Neural progenitor cell (in vitro differentiated cells): ENCODE data around the gene SLX9. TPM values are rescaled to one million over a fixed set of nuclear protein-coding genes. Genes with fewer than 3 reads are reported as not detected.
A peak's percentile ranks its signal among the peaks of the same experiment; 100 is the strongest.

Source experiments
- DNase-seq: peaks from one replicate; pipeline ENCODE4 v3.0.0-alpha.2; 2016; ENCODE audit warnings: low spot score
- H2AFZ ChIP-seq: fragments of 200-600 bp; sonication (generic); replicated peaks from 2 replicates; pipeline ENCODE4 v1.6.1; 2016; ENCODE audit warnings: antibody characterized with exemption
- H3F3A ChIP-seq: fragments of 200-600 bp; sonication (generic); 2 replicates; pipeline ENCODE4 v1.6.1; 2016; ENCODE audit warnings: antibody characterized with exemption, low read depth
- H3K27ac ChIP-seq: fragments of 200-600 bp; sonication (generic); 2 replicates; pipeline ENCODE4 v1.5.1; 2016; ENCODE audit warnings: mild to moderate bottlenecking
- H3K27me3 ChIP-seq: fragments of 200-600 bp; sonication (generic); 2 replicates; pipeline ENCODE4 v1.6.1; 2016; ENCODE audit warnings: mild to moderate bottlenecking, moderate library complexity
- H3K36me3 ChIP-seq: fragments of 200-600 bp; sonication (generic); 2 replicates; pipeline ENCODE4 v1.5.1; 2016
- H3K4me1 ChIP-seq: fragments of 200-600 bp; sonication (generic); 2 replicates; pipeline ENCODE4 v1.6.1; 2016; ENCODE audit warnings: mixed run types
- H3K4me2 ChIP-seq: fragments of 200-600 bp; sonication (generic); 2 replicates; pipeline ENCODE4 v1.6.1; 2016
- H3K4me3 ChIP-seq: fragments of 200-600 bp; sonication (generic); 2 replicates; pipeline ENCODE4 v1.5.1; 2016
- H3K79me2 ChIP-seq: fragments of 200-600 bp; sonication (generic); 2 replicates; pipeline ENCODE4 v1.6.1; 2016; ENCODE audit warnings: low read depth
- H3K9ac ChIP-seq: fragments of 200-600 bp; sonication (generic); 2 replicates; pipeline ENCODE4 v1.6.1; 2016
- H3K9me3 ChIP-seq: fragments of 200-600 bp; sonication (generic); 2 replicates; pipeline ENCODE4 v1.5.1; 2016; ENCODE audit warnings: low read depth
- H4K20me1 ChIP-seq: fragments of 200-600 bp; sonication (generic); 2 replicates; pipeline ENCODE4 v1.6.1; 2016; ENCODE audit warnings: low read depth
- H3K27ac Mint-ChIP-seq: 3 replicates; pipeline ENCODE4 v1.8.0; 2021; ENCODE audit warnings: mixed read lengths
- H3K27me3 Mint-ChIP-seq: 2 replicates; pipeline ENCODE4 v1.8.0; 2022; ENCODE audit warnings: low read depth, mild to moderate bottlenecking, inconsistent platforms, moderate library complexity, mixed read lengths; ENCODE audit not compliant: insufficient read depth
- H3K36me3 Mint-ChIP-seq: 3 replicates; pipeline ENCODE4 v1.8.0; 2021; ENCODE audit warnings: mixed read lengths
- H3K4me1 Mint-ChIP-seq: 3 replicates; pipeline ENCODE4 v1.8.0; 2021; ENCODE audit warnings: mixed read lengths
- H3K4me3 Mint-ChIP-seq: 3 replicates; pipeline ENCODE4 v1.8.0; 2021; ENCODE audit warnings: mild to moderate bottlenecking, moderate library complexity, mixed read lengths
- H3K9me3 Mint-ChIP-seq: 3 replicates; pipeline ENCODE4 v1.8.0; 2020; ENCODE audit warnings: mixed read lengths
- CTCF ChIP-seq: fragments of 200-600 bp; sonication (generic); IDR thresholded peaks from 2 replicates; pipeline ENCODE4 v1.5.1; 2017; ENCODE audit warnings: antibody characterized with exemption, mild to moderate bottlenecking
- EZH2 ChIP-seq: fragments of 200-600 bp; sonication (generic); IDR thresholded peaks from 2 replicates; pipeline ENCODE4 v1.6.1; 2017; ENCODE audit warnings: antibody characterized with exemption, mild to moderate bottlenecking, moderate library complexity
- EZH2phosphoT487 ChIP-seq: fragments of 200-600 bp; sonication (generic); IDR thresholded peaks from 2 replicates; pipeline ENCODE4 v1.6.1; 2017; ENCODE audit warnings: antibody characterized with exemption
- total RNA-seq: library from RNA; depleted of rRNA; stranded (reverse); fragments of >200 nt; gene quantifications from 2 replicates; pipeline ENCODE4 v1.2.3, GENCODE V29; 2015; ENCODE audit warnings: low replicate concordance

Gene SLX9
- total RNA-seq, 1 donor from 2014 or later = 4.7 TPM

GRCh38 chr21:44933199-44933917 lies 6.5 kb upstream of the SLX9 start:
- peaks cover 42% of the 10 kb centered on the region for H3K27me3 Mint-ChIP-seq
- no peaks in the 10 kb centered on the region for H3K79me2 ChIP-seq
- H3K4me3 ChIP-seq = no peak overlapping the region
- no peak for DNase-seq
- H3K27me3 ChIP-seq = peaks cover 65% of the 10 kb centered on the region
- H3K4me1 Mint-ChIP-seq = peaks cover 18% of the 10 kb centered on the region
- no peaks in the 10 kb centered on the region for H3K9me3 Mint-ChIP-seq
- no peak overlapping the region for H3K27ac Mint-ChIP-seq
- H3K9me3 ChIP-seq = no peaks in the 10 kb centered on the region
- H3F3A ChIP-seq = peaks cover under 1% of the 10 kb centered on the region
- H3K4me1 ChIP-seq = peaks cover 8% of the 10 kb centered on the region
- H4K20me1 ChIP-seq = peaks cover 11% of the 10 kb centered on the region
- H2AFZ ChIP-seq = no peak overlapping the region
- no peak overlapping the region for H3K9ac ChIP-seq
- peaks cover 2% of the 10 kb centered on the region for H3K36me3 Mint-ChIP-seq
- H3K4me2 ChIP-seq = no peak overlapping the region
- TF ChIP-seq EZH2 = no peak
- no peak for TF ChIP-seq EZH2phosphoT487
- TF ChIP-seq CTCF = no peak
- H3K4me3 Mint-ChIP-seq = peak overlapping the region; percentile 34
- H3K27ac ChIP-seq = no peak overlapping the region
- H3K36me3 ChIP-seq = no peaks in the 10 kb centered on the region

- no peaks in the 10 kb centered on the region for H3K9me3 Mint-ChIP-seq
- no peaks in the 10 kb centered on the region for H3K36me3 ChIP-seq
Observed at GRCh38 chr21:44933918-44934260, 5.9 kb upstream of the SLX9 start.

GRCh38 chr21:44934276-44934675 lies 5.6 kb upstream of the SLX9 start:
- no peak for DNase-seq
- Mint-ChIP-seq H3K36me3 (peaks cover 2% of the 10 kb centered on the region), H3K27me3 (peaks cover 41% of the 10 kb centered on the region), H3K9me3 (no peaks in the 10 kb centered on the region), H3K27ac (no peak overlapping the region), H3K4me3 (no peak overlapping the region), H3K4me1 (peaks cover 16% of the 10 kb centered on the region)
- H3K4me1 ChIP-seq = peaks cover 8% of the 10 kb centered on the region
- peaks cover 11% of the 10 kb centered on the region for H4K20me1 ChIP-seq
- H3K4me3 ChIP-seq = no peak overlapping the region
- no peak overlapping the region for H3K4me2 ChIP-seq
- no peak overlapping the region for H2AFZ ChIP-seq
- H3F3A ChIP-seq = peaks cover 6% of the 10 kb centered on the region
- no peaks in the 10 kb centered on the region for H3K9me3 ChIP-seq
- peaks cover 56% of the 10 kb centered on the region for H3K27me3 ChIP-seq
- peaks cover 9% of the 10 kb centered on the region for H3K79me2 ChIP-seq
- no peak overlapping the region for H3K27ac ChIP-seq
- H3K9ac ChIP-seq = no peak overlapping the region
- TF ChIP-seq EZH2 = no peak
- TF ChIP-seq EZH2phosphoT487 = no peak
- TF ChIP-seq CTCF = no peak
- H3K36me3 ChIP-seq = no peaks in the 10 kb centered on the region

More at GRCh38 chr21:44933918-44934260, 5.9 kb upstream of the SLX9 start:
- peaks cover 5% of the 10 kb centered on the region for H3K79me2 ChIP-seq
- Mint-ChIP-seq H3K36me3 (peaks cover 2% of the 10 kb centered on the region), H3K27ac (no peak overlapping the region), H3K4me3 (no peak overlapping the region), H3K4me1 (peaks cover 15% of the 10 kb centered on the region), H3K27me3 (peaks cover 42% of the 10 kb centered on the region)
- H3K4me1 ChIP-seq = peaks cover 8% of the 10 kb centered on the region
- H2AFZ ChIP-seq = no peak overlapping the region
- no peaks in the 10 kb centered on the region for H3K9me3 ChIP-seq
- H4K20me1 ChIP-seq = peaks cover 11% of the 10 kb centered on the region
- no peak overlapping the region for H3K4me2 ChIP-seq
- H3K4me3 ChIP-seq = no peak overlapping the region
- peaks cover 6% of the 10 kb centered on the region for H3F3A ChIP-seq
- no peak overlapping the region for H3K27ac ChIP-seq
- no peak for TF ChIP-seq EZH2phosphoT487
- TF ChIP-seq CTCF = no peak
- TF ChIP-seq EZH2 = no peak
- H3K9ac ChIP-seq = no peak overlapping the region
- peaks cover 60% of the 10 kb centered on the region for H3K27me3 ChIP-seq
- DNase-seq = no peak
